Measurements from ENCODE around the gene PHF8.

GRCh38 chrX:53930515-53931380 is 113.5 kb downstream of the PHF8 start:
- no peak for TF ChIP-seq POLR2A (IDR thresholded peaks at IDR 0.05)
- TF ChIP-seq, protein P1, sequence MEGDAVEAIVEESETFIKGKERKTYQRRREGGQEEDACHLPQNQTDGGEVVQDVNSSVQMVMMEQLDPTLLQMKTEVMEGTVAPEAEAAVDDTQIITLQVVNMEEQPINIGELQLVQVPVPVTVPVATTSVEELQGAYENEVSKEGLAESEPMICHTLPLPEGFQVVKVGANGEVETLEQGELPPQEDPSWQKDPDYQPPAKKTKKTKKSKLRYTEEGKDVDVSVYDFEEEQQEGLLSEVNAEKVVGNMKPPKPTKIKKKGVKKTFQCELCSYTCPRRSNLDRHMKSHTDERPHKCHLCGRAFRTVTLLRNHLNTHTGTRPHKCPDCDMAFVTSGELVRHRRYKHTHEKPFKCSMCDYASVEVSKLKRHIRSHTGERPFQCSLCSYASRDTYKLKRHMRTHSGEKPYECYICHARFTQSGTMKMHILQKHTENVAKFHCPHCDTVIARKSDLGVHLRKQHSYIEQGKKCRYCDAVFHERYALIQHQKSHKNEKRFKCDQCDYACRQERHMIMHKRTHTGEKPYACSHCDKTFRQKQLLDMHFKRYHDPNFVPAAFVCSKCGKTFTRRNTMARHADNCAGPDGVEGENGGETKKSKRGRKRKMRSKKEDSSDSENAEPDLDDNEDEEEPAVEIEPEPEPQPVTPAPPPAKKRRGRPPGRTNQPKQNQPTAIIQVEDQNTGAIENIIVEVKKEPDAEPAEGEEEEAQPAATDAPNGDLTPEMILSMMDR (IDR thresholded peaks at IDR 0.05), result no peak

Measured in transverse colon (tissue), 3 donors.